PFSK-1 (cell line): ENCODE results near the gene RAB4A.

ENCODE experiments used
- FOXP2 ChIP-seq: optimal IDR thresholded peaks from 2 replicates; pipeline ENCODE3; 2011; ENCODE audit warnings: borderline replicate concordance, control low read depth, inconsistent platforms; ENCODE audit not compliant: insufficient read depth; ENCODE audit errors: extremely low read length, extremely low read depth
- POLR2AphosphoS5 ChIP-seq: IDR thresholded peaks from 2 replicates; pipeline ENCODE4 v1.6.1; 2012; ENCODE audit warnings: low read depth, mild to moderate bottlenecking, control low read depth, low read length, moderate library complexity
- SIN3A ChIP-seq: IDR thresholded peaks from 2 replicates; pipeline ENCODE4 v1.6.1; 2012; ENCODE audit warnings: mild to moderate bottlenecking, low read length, moderate library complexity, borderline replicate concordance; ENCODE audit not compliant: insufficient read depth
- TAF1 ChIP-seq: IDR thresholded peaks from 2 replicates; pipeline ENCODE4 v1.6.1; 2012; ENCODE audit warnings: low read length, control low read depth, borderline replicate concordance; ENCODE audit not compliant: insufficient read depth
- TF ChIP-seq, protein P1 (sequence below), 2 experiments: IDR thresholded peaks; 2 replicates each; pipeline versions ENCODE4 v1.6.1 to v1.8.0; 2011 to 2012; ENCODE audit warnings: low read depth in 2 of 2, low read length in 2 of 2, control low read depth in 1 of 2, inconsistent platforms in 1 of 2, mild to moderate bottlenecking in 1 of 2, moderate library complexity in 1 of 2; ENCODE audit not compliant: insufficient read depth in 1 of 2

Gene RAB4A

DNA sequence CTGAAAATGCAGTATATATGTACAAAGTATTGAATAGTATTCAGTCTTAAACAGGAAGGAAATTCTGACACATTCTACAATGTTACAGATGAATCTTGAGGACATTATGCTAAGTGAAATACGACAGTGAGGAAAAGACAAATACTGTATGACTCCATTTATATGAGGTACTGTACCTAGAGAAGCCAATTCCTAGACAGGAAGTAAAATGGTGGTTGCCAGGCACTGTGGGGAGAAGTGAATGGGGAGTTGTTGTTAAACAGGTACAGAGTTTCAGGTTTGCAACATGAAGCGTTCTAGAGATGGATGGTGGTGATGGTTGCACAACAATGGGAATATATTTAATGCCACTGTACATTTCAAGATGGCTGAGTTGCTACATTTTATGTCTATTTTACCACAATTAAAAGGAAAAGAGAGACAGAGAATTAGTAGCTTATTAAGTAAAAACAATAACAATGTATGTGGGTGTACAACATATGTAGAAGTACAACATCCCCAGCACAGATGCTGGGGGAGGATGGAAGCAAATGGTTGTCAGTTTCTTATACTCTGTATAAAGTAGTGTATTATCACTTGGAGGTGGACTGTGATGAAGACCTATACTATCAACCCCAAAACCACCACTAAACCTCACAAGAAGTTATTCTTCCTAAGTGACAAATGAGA lies 3.9 kb upstream of the RAB4A start:
- TF ChIP-seq FOXP2 (no peak), TAF1 (no peak), SIN3A (no peak), POLR2AphosphoS5 (no peak)
- TF ChIP-seq, protein P1, sequence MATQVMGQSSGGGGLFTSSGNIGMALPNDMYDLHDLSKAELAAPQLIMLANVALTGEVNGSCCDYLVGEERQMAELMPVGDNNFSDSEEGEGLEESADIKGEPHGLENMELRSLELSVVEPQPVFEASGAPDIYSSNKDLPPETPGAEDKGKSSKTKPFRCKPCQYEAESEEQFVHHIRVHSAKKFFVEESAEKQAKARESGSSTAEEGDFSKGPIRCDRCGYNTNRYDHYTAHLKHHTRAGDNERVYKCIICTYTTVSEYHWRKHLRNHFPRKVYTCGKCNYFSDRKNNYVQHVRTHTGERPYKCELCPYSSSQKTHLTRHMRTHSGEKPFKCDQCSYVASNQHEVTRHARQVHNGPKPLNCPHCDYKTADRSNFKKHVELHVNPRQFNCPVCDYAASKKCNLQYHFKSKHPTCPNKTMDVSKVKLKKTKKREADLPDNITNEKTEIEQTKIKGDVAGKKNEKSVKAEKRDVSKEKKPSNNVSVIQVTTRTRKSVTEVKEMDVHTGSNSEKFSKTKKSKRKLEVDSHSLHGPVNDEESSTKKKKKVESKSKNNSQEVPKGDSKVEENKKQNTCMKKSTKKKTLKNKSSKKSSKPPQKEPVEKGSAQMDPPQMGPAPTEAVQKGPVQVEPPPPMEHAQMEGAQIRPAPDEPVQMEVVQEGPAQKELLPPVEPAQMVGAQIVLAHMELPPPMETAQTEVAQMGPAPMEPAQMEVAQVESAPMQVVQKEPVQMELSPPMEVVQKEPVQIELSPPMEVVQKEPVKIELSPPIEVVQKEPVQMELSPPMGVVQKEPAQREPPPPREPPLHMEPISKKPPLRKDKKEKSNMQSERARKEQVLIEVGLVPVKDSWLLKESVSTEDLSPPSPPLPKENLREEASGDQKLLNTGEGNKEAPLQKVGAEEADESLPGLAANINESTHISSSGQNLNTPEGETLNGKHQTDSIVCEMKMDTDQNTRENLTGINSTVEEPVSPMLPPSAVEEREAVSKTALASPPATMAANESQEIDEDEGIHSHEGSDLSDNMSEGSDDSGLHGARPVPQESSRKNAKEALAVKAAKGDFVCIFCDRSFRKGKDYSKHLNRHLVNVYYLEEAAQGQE (IDR thresholded peaks at IDR 0.05; ENCODE audit: insufficient read depth in 1 of 2, low read depth in 2 of 2, low read length in 2 of 2) = no peak

DNA sequence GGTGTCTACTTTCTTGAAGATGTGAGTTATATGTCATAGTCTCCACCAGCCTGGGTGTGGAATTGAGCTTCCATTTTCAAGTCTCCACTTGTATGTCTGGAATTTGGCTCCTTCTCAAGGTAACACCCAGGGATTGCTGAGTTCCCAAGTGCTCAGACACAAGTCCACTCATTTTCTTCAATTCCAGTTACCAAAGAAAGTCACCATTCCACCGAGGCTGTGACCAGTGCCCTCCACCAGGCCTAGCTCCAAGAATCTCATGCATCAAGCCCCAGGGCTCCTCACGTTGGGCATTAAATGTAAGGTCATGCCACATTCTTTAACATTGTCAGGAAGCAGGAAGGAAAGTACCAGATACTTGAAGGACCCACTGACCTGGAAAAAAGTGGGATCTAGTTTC lies 2.4 kb upstream of the RAB4A start:
- TF ChIP-seq SIN3A (no peak), FOXP2 (no peak), TAF1 (no peak), POLR2AphosphoS5 (no peak)
- TF ChIP-seq, protein P1 (IDR thresholded peaks at IDR 0.05; ENCODE audit: insufficient read depth in 1 of 2, low read depth in 2 of 2, low read length in 2 of 2) = no peak

DNA sequence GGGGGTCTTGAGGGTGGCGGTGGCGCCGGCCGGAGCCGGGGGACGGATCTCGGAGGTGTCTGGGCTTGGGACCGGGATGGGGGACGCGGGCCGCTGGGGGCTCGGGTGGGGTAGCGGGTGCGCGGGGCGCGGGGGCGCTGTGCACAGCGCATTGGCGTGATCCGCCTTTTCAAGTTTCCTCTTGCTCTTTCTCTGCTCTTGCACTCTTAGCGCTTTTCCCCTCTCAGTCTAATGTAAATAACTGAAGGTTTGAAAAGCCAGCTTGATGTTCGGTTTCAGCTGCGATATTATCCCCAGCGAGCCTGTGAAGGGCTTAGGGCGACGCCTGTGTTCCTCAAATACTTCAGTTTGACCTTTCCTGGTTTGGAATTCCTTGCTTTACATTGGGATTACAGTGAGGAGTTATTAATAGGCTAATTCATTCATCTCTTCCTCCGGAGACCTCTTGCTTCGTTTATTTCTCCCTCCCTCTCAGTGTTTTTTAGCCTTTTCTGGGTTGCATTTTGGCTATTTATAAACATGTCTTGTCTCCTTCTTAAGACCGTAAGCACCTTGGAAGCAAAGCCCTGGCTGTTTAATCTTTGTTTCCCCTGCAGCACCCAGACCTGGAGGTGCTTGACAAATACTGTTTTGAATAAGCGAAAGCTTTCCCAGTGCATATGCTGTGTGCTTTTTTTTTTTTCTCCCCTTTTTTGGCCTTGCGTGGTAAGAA lies 693 bp downstream of the RAB4A start:
- TF ChIP-seq TAF1 (no peak), POLR2AphosphoS5 (no peak), FOXP2 (no peak), SIN3A (no peak)
- TF ChIP-seq, protein P1 (IDR thresholded peaks at IDR 0.05; ENCODE audit: insufficient read depth in 1 of 2, low read depth in 2 of 2, low read length in 2 of 2) = no peak

DNA sequence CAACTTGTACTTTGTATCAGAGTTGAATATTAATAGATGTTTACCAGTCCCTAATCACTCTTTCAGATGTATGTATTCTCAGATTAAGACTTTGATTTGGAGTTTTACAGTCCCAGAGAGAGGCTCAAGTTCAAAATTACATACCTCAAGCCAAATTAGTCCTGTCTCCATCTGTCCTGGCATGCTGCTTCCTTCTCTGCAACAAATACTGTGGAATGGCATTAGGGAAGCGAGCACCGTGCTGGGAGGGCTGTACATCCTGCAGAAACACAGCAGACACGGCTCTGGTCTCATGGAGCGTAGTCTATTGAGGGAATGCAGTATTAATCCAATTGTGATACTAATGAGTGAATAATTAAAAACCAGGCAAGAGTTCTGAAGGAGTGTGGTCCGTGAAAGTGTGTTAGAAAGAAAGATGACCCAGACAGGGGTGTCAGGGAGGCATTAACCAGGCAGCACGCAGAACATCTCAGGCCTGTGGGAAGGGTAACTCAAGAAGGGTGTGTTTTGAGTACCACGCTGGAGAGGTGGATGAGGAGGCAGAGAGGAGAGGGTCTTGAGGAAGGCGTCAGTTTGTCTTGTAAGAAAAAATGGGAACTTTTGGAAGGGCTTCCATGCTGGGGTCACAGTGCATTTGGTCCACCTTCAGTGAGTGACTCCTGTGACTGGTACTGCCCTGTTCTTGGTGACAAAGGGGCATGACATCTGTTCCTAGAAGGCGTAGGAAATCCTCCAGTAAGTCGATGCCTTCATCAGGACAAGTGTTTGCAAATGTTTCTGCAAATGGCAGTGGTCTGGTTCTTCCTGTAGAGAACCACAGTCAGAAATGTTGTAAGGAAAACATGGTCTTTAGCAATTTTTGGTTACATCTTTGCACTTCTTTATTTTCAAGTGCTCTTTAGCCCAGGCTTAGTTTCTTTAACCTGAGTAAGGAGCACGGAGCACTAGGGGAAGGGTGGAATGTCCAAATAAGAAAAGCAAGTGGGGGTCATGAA lies 1.6 kb downstream of the RAB4A start:
- TF ChIP-seq POLR2AphosphoS5 = no peak
- TF ChIP-seq TAF1 = no peak
- TF ChIP-seq, protein P1 (IDR thresholded peaks at IDR 0.05; ENCODE audit: insufficient read depth in 1 of 2, low read depth in 2 of 2, low read length in 2 of 2) = no peak
- TF ChIP-seq FOXP2 = no peak
- TF ChIP-seq SIN3A = no peak
